ENCODE results near the gene PI4K2A. TPM values are rescaled to one million over a fixed set of nuclear protein-coding genes. Genes with fewer than 3 reads are reported as not detected.

PI4K2A gene
- total and polyA plus RNA-seq, 2 of the 4 experiments (the other 2 are of a cell fraction): 15.8 to 27.3 TPM

GRCh38 chr10:97598407-97599271 is 41.8 kb upstream of the PI4K2A start (continued):
- TF ChIP-seq CHD1 (IDR thresholded peaks at IDR 0.05; ENCODE audit: low read depth, low read length): no peak

DNA sequence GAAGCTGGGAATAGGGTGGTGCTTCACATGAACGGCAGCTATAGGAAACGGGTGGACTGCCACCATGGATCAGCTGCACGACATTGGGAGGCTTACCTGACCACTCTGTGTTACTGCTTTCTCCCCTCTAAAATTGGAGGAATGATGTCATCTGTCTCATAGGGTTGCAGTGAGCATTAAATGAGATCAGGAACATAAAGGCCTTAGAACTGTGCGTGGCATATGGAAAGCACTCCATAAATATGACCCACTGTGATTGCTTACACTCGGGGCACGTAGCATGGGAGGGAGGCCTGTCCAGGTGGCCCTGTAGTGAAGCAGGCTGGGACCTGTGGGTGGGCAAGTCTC is 41.2 kb upstream of the PI4K2A start:
- no peak overlapping the region for H3K4me2 ChIP-seq (ENCODE audit: low read depth, low read length)
- dilution Hi-C loops (cut with HindIII; ENCODE audit: low sequenced_read_pairs, unreplicated experiment): no loop called here
- H3K27ac ChIP-seq (ENCODE audit: insufficient read depth, low read length): no peak overlapping the region
- no peaks in the 10 kb centered on the region for H3K36me3 ChIP-seq (ENCODE audit: control insufficient read depth, insufficient read depth, low read length)
- H3K56ac ChIP-seq (ENCODE audit: extremely low read depth, insufficient read depth, low read length): no peak overlapping the region
- H3K14ac ChIP-seq (replicated peaks; ENCODE audit: low read depth, low read length): no peak overlapping the region
- H3K18ac ChIP-seq (ENCODE audit: low read depth, low read length): no peak overlapping the region
- no peak overlapping the region for H3K23ac ChIP-seq (ENCODE audit: low read depth, low read length)
- H3K4me1 ChIP-seq (ENCODE audit: control insufficient read depth, insufficient read depth, low read length): peaks cover 13% of the 10 kb centered on the region
- no peak overlapping the region for H4K91ac ChIP-seq (ENCODE audit: insufficient read depth, low read depth, low read length)
- no peak overlapping the region for H3K9ac ChIP-seq (ENCODE audit: low read depth, low read length)
- ATAC-seq (ENCODE audit: low read depth) (no peak), DNase-seq (no peak)
- no peaks in the 10 kb centered on the region for H3K27me3 ChIP-seq (ENCODE audit: control insufficient read depth, insufficient read depth, low read length)
- H2AK9ac ChIP-seq (replicated peaks; ENCODE audit: low read depth, low read length, poor library complexity): no peak overlapping the region
- no peak overlapping the region for H2AFZ ChIP-seq (replicated peaks; ENCODE audit: low read length, poor library complexity)
- H2AK5ac ChIP-seq (ENCODE audit: low read depth, low read length): no peak overlapping the region
- H3K4ac ChIP-seq (ENCODE audit: low read depth, low read length): no peak overlapping the region
- H3K4me3 ChIP-seq (ENCODE audit: insufficient read depth, low read depth, low read length): no peak overlapping the region
- H2BK20ac ChIP-seq (ENCODE audit: low read depth, low read length): no peak overlapping the region
- no peak overlapping the region for H2BK120ac ChIP-seq (ENCODE audit: low read depth, low read length)
- no peak overlapping the region for H2BK15ac ChIP-seq (ENCODE audit: low read depth, low read length)
- in situ Hi-C loops (cut with MboI; ENCODE audit: low sequenced_read_pairs): no loop called here
- no peak overlapping the region for H4K8ac ChIP-seq (ENCODE audit: low read depth in 2 of 2, low read length in 2 of 2)
- H3K9me1 ChIP-seq (ENCODE audit: insufficient read depth, low read length): peaks cover 9% of the 10 kb centered on the region; the same call in 1 of the 2 replicates
- H3K9me3 ChIP-seq (ENCODE audit: control insufficient read depth, insufficient read depth, low read length): no peaks in the 10 kb centered on the region
- no peak overlapping the region for H4K5ac ChIP-seq (ENCODE audit: low read depth, low read length)
- H3K79me1 ChIP-seq (ENCODE audit: low read depth in 1 of 2, low read length in 2 of 2): no peaks in the 10 kb centered on the region
- peaks cover 3% of the 10 kb centered on the region; the same call in 1 of the 2 replicates for H4K20me1 ChIP-seq (ENCODE audit: insufficient read depth, low read length)
- POLR2A ChIA-PET (ENCODE audit: unreplicated experiment): no interaction called here
- H2BK5ac ChIP-seq (ENCODE audit: low read depth, low read length, poor library complexity, severe bottlenecking): no peak overlapping the region
- intact Hi-C loops (cut with micrococcal nuclease): no loop called here
- CTCF ChIA-PET: no interaction called here
- WGBS, 2 experiments (ENCODE audit: extremely low coverage in 2 of 2, insufficient read length in 1 of 2): 90% methylated on average over 2 of the region's 6 CpGs; no CpG with 5 or more reads in 1 of the 2 experiments
- BruUV-seq (replicated peaks): no TSS peak
- TF ChIP-seq RCOR1 (IDR thresholded peaks at IDR 0.05; ENCODE audit: insufficient replicate concordance, low read length) (no peak), SMC3 (IDR thresholded peaks at IDR 0.05; ENCODE audit: low read depth, low read length) (no peak), POLR2A (IDR thresholded peaks at IDR 0.05; ENCODE audit: low read depth, low read length) (no peak), NFE2L2 (IDR thresholded peaks at IDR 0.05; ENCODE audit: low read depth, low read length) (no peak), RAD21 (IDR thresholded peaks at IDR 0.05; ENCODE audit: low read length) (no peak), CHD1 (IDR thresholded peaks at IDR 0.05; ENCODE audit: low read depth, low read length) (no peak), CEBPB (IDR thresholded peaks at IDR 0.05; ENCODE audit: low read depth, low read length) (no peak), MAFK (IDR thresholded peaks at IDR 0.05; ENCODE audit: low read depth, low read length) (no peak), RFX5 (IDR thresholded peaks at IDR 0.05; ENCODE audit: low read depth, low read length) (no peak), ELK1 (IDR thresholded peaks at IDR 0.05; ENCODE audit: borderline replicate concordance, low read depth, low read length) (no peak), BHLHE40 (IDR thresholded peaks at IDR 0.05; ENCODE audit: low read depth, low read length) (no peak), FOS (IDR thresholded peaks at IDR 0.05; ENCODE audit: low read depth, low read length) (no peak)
- TF ChIP-seq, protein P1, sequence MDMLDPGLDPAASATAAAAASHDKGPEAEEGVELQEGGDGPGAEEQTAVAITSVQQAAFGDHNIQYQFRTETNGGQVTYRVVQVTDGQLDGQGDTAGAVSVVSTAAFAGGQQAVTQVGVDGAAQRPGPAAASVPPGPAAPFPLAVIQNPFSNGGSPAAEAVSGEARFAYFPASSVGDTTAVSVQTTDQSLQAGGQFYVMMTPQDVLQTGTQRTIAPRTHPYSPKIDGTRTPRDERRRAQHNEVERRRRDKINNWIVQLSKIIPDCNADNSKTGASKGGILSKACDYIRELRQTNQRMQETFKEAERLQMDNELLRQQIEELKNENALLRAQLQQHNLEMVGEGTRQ (IDR thresholded peaks at IDR 0.05; ENCODE audit: low read depth, low read length): no peak
